Inflammatory macrophage (primary cell): Measurements from ENCODE around the gene NANS.
"Not testable (repeated sequence)": the region's sequence is repeated elsewhere in the genome, so short reads cannot be mapped to it uniquely, and the experiment has no call there.

ENCODE experiments used
- DNase-seq, 2 donors: peaks; one replicate each; pipeline ENCODE4 v3.0.0-alpha.2; 2020 to 2022
- total RNA-seq, 18 experiments: gene quantifications; one replicate each; lab custom pipeline; 2026; ENCODE audit warnings: mixed read lengths in 6 of 18, inconsistent platforms in 2 of 18; lab: John Stamatoyannopoulos, UW

NANS gene, protein sequence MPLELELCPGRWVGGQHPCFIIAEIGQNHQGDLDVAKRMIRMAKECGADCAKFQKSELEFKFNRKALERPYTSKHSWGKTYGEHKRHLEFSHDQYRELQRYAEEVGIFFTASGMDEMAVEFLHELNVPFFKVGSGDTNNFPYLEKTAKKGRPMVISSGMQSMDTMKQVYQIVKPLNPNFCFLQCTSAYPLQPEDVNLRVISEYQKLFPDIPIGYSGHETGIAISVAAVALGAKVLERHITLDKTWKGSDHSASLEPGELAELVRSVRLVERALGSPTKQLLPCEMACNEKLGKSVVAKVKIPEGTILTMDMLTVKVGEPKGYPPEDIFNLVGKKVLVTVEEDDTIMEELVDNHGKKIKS
- 54.5 to 133 (median 86.7) reads per million in 18 experiments for total RNA-seq

DNA sequence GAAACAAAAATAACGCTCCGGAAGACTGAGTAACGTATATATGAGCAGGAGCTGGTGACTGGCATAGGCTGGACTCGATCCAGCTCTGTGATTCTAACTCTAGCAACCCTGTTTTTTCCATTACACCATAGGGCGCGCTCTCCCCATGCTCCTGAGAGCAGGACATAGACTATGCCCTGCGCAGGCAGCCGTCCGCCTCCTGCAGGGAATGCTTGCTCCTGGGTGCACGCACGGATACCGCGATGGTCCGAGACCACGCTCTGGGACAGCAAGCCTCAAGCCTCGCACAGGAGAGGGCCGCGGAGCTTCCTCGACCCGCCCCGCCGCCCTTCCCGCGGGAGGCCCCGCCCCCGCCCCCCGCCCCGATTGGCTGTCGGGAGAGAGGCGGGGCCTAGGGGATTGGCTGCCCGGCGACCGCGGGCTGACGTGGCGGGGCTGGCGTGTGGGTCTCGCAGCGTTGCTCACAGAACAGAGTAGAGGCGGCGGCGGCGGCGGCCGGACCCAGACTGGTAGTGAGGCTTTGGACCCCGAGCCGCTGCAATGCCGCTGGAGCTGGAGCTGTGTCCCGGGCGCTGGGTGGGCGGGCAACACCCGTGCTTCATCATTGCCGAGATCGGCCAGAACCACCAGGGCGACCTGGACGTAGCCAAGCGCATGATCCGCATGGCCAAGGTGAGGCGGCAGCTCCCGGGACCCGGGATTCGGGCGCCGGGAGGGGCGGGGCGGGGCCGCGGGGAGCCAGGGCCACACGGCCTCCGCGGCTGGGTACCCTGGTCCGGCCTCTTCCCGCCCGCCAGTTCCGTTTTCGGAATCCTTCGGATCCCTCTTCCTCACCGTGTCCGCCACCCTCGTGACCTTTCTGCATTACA, at the start of gene NANS:
TSS of gene NANS (plus strand) at position 464 of the 869 bp plus-strand sequence. CDS start at position 541, 77 bp downstream.
- peak; percentile 90 to 95 for DNase-seq

DNA sequence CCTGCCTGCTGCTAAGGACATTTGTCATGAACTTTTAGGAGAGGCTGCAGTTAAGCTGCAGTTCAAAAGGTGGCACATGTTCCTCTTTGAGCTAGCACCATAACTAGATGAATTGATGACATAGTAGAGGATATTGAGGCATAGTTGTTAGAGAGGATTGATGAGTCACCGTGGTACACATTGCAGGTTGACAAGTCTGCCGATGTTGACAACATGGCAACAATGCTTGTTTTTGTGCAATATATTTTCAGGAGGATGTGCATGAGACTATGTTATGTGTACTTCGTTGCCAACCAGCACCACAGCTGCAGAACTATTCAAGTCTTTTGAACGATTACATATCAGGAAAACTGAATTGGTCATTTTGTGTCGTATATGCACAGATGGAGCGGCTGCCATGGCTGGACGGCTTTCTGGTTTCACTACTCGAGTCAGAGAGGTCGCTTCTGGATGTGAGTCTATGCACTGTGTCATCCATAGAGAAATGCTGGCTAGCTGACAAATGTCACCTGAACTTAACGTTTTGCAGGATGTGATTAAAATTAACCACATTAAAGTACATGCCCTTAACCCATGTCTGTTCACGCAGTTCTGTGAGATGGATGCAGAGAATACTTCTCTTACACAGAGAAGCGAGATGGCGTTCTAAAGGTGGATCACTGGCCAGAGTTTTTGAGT, 49.1 kb upstream of the NANS start:
- peak; percentile 10 to 15 for DNase-seq

DNA sequence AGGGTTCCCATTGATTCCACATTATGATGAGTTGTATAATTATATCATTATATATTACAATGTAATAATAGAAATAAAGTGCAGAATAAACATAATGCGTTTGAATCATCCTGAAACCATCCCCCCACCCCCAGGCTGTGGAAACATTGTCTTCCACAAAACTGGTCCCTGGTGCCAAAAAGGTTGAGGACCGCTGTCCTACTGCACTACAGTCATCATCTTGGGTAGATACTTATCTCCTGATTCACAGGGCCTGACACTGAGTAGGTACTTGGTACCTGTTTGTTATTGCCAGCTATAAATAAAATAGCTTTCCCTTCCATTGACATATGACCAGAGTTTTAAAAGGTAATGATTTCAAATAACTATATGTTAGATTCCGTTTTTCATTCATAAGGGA, 47.8 kb upstream of the NANS start:
- DNase-seq, result no peak

DNA sequence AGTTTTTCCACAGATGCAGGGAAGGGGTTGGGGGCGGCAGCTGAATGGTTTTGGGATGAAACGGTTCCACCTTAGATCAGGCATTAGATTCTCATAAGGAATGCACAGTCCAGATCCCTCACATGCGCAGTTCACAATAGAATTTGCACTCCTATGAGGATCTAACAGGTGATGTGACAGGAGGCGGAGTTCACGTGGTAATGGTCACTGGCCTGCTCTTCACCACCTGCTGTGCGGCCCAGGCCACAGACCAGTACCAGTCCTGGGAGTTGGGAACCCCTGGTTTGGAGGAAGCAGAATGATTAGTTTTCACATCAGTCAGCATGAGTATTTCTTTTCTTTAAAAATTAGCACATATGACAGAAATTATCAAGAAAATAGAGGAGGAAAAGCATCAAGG, 47.1 kb upstream of the NANS start:
- no peak for DNase-seq

DNA sequence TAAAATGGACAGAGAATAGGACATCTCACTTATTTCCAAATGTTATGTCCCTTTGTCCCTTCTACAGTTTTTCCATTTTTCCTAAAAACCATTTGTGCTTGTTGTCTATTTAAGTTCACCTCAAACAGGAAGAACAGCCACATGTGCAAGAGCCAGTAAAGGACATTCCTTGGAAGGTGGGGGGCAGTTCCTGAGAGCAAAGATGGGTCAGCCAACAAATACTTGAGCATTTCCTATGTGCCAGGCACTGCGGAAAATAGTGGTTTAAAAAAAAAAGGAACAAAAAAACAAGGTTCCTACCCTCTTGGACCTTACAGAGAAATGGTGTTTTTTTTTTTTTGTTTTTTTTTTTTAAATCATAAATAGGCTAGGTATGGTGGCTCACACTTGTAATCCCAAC, 46.6 kb upstream of the NANS start:
- peak; percentile 12 to 58 for DNase-seq

DNA sequence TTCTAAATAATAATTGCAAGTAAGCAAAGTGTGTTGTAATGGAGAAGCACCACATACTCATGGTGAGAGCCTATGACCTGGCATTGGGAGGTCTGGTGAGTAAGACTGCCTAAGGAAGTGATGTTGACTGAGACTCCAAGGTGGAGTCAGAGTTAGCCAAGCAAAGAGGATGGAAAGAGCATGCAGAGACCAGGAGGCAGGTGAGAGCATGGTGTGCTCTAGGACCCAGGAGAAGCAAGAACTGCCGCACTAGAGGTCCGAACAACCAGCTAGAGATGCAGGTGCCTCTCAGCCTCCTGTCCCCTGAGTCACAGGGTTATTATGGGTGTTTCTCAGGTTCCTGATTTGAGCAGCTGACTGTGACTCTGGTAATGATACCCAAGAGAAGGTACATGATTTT, 46.1 kb upstream of the NANS start:
- DNase-seq, result peak in 1 of 2 donors; percentile 9

DNA sequence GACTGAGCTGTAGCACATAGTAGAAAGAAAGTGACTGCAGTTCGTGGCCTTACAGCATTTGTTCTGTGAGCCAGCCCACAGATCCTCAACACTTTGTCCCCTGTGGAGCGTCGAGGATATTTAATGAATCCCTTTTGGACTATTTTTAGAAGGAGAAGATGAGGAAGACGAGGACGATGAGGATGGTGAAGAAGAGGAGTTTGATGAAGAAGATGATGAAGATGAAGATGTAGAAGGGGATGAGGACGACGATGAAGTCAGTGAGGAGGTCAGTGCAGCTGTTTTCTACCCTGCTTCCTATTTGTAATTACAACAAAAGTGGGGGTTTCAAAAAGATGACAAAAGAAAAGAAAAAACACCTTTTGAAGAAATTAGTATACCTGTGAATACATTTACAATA, 45.4 kb upstream of the NANS start:
- DNase-seq, result no peak

DNA sequence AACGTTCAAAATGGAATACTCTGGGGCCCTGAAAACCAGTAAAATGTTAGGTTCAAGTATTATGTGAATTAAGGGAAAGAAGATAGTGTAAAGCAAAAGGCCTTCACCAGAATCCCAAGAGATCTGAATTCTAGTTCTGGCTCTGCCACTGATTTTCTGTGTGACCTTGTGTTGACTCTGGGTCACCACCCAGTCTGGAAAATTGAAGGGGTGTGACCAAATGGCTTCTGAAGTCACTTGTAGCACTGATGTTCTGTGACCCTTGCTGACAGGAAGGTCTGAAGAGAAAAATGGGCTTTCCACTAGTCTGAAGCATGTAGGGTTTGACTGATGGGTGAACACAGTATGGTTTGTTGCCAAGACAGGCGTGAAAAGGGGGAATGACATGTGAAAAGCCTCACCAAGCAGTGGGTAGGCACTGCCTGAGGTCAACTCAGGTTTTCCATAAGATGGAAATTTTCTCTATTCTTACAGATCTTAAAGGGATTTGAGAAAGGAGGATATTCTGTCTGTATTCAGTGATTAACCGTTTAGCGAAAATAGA, 40.3 kb upstream of the NANS start:
- DNase-seq, result no peak

DNA sequence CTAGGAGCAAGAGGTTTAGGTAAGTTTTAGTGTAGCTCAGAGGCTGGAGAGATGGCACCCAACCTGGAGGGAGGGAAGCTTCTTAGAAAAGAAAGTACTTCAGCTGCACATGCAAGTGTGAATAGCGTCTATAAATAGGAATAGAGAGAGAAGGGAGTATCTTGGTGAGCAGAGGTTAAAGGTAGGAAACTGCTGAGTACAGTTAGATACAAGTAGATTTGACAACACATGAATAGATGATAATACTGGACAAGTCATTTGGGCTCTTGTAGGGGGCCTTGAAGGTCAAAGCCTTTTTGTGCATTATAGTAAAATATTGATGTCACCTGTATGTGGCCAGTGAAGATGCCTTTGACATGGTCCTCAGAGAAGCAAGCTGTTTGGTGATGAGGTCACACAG, 39.2 kb upstream of the NANS start:
- DNase-seq, result no peak

DNA sequence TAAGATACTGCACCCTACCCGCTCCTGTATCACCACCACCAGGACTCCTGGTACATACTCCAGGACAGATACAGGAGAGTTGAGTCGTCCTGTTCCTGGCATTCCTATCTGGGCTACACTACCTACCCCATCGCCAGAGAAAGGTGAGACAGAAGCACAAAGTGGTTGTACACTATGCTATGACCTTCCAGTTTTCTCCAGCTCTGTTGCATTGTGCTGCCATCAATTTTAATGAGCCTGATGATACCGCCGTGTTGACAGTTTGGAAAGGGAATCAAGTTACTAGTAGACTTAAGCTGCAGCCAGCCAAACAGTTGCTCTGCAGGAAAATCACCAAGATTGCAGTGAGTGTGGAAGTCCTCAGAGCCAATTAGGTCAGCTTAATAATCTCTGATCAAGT, 38.2 kb upstream of the NANS start:
- no peak for DNase-seq

DNA sequence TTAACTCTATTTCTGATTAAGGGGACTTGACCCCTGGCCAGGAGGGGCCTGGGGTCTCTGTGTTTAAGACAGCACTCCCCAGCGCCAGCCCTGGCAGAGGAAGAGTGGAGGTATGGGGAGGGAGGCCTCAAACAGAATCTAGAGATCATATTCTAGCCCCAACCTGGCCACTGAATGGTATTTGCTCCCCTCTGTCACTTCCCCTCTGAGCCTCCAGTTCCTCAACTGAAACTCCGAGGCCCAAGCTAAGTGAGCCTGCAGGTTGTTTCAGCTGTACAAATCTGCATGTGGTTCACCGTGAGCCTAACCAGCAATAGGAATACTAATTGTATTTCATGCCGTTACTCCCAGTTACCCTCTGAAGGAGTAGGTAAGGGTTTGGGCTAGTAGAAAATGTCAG, 37.4 kb upstream of the NANS start:
- no peak for DNase-seq

DNA sequence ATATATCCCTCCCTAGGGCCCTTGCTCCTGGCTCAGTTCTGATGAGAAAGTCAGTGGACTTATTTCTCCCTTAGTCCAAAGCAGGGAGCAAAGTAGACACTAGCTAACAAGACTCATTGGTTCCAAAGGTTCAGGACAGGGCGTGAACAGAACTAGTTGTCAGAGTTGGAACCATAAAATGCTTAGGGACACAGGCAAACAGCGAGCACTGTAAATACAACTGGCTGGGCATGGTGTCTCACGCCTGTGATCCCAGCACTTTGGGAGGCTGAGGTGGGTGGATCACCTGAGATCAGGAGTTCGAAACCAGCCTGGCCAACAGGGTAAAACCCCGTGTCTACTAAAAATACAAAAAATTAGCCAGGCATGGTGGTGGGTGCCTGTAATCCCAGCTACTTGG, 36.7 kb upstream of the NANS start:
- not testable (repeated sequence) for DNase-seq

DNA sequence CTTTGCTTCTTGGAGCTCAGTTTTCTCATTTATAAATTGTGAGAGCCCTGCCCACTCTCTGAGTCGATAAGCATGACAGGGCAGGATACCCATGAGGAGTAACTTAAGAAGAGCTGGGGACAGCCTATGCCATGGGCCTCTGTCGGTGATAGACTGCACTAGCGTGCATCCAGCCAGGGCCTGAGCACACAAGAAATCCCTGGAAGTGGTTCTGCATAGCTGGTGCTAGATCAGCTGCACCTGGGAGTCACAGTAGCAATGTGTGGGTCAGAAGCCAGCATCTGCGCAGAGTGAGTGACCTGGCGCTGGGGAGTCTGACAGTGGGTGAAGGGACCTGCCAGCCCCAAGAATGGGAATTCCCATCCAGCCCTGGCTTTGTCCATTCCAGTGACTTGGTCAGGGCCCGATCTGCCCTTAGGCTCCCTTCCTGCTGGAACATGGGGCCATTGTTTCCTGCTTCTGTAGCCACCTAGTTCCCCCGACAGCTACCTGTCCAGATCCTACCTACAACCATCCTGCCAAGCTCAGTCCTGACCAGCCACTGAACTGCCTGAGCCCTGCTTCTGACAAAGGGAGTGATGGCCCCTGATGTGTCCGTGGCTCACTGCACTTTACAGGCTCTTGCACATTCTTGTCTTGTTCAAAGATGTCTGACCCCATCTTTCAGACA, 35.9 kb upstream of the NANS start:
- no peak for DNase-seq

DNA sequence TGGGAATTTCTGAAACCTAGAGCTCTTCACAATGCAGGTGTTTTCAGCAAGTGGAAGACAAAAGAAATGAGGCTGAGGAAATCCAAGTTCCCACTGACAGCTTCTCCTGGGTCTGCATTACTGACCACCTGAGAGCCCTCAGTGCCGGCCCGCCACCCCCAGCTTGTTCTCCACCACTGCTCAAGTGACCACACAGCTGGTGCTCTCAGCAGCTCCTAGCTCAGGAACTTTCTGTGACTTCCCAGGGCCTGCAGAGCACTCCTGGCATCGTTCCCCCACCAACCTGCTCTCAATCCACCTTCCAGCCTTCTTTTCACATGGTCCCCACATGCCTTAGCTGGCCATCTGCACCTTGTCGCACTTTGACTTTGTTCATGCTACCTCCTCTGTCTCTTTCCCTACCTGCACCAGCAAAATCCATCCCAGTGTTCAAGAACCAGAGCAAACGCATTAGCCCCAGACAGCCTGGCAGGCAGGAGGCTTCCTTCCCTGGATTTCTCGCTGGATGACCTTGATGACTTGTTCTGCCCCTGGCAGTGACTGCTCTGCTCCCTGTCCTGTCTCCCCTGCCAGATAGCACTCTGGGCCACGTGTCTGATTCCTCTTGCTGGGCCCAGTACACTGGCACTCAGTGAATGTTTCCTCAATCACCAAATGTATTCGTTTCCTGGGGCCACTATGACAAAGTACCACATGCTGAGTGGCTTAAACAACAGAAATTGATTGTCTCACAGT, 35.1 kb upstream of the NANS start:
- no peak for DNase-seq

DNA sequence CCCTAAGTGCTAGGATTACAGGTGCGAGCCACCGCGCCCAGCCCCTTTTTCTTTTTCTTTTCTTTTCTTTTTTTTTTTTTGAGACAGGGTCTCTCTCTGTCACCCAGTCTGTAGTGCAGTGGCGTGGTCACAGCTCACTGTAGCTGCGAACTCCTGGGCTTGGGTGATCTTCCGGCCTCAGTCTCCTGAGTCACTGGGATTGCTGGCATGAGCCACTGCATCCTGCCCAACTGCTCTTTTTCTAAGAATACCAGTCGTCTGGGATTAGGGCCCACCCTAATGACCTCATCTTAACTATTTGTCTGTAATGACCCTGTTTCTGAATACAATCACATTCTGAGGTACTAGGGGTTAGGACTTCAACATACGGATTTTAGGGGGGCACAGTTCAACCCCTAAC, 34.1 kb upstream of the NANS start:
- DNase-seq, result no peak

DNA sequence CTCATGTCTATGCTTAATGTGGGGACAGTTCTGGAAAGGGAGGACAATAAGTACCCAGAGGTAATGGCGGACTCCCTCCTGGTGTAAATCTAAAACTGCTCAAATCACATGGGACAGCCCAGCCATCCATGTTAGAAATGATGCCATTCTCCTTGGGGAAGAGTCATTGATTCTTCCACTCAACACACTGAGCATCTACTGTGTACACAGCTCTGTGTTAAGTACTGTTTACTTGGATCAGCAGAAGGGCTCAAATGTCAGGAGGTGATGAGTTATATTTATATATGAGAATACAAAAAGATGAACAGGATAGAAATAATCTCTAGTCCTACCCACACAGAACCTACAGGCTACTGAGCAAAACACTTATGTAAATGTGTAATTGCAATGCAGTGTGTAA, 31.8 kb upstream of the NANS start:
- no peak for DNase-seq

DNA sequence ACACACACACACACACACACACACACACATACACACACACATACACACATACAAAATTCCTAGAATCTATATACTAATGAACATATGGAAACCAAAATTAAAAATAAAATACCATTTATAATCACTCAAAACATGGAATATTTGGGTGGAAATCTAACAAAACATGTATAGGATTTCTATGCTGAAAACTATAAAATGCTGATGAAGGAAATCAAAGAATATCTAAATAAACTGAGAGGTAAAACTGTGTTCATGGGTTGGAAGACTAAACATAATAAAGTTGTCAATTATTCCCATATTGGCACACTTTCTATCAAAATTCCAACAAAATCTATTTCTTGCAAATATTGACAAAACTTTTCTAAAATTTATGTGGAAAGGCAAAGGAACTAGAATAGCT, 25.4 kb upstream of the NANS start:
- no peak for DNase-seq

DNA sequence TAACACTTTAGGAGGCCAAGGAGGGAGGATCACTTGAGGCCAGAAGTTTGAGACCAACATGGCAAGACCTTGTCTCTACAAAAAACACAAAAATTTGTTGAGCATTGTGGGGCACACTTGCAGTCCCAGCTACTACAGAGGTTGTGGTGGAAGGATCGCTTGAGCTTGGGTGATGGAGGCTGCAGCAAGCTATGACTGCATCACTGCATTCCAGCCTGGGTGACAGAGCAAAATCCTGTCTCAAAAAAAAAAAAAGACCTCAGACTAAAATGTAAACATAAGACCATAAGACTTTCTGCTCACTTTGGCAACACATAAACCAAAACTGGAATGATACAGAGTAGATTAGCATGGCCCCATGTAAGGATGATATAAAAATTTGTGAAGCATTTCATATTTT, 24.6 kb upstream of the NANS start:
- no peak for DNase-seq

DNA sequence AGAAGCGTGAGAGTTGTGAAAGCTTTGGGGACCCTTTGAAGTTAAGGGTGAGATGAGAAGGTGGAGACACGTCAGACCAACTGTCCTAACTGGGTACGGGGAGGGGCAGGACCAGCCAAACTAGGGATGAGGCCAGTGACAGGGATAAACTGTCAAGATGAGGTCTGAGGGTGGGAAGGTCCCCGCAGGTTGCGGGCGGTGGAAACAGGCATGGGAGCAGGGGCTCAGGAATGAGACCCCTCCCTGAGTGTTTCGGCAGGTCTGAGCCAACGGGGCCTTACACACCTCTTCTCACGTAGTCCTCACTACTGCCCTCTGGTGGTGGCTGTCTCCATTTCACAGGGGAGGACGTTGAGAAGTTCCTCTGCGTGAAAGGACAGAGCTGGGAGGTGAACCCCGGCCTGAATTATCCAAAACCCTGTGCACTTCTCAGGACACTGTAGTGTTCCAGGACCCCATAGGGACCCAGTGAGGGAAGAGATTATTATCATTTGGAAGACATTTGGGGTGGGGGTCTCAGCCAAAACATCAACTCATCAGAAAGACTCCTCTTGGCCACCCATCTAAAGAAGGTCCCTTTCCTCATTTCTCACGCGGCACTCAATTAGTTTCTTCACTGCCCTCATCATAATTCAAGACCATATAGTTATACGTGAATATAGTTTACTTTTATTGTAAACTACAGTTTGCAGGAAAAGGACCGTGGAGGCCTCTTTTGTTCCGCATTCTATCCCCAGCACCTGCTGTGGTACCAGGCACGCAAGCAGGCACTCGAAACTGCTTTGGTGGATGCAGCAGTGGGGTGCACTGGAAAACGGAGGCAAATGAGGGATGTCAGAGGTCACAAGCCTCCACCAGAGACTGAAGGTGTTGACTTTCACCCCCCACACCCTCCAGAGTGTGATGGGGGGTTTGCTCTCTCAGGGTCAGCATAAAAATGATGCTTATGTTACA, 21.7 kb upstream of the NANS start:
- peak; percentile 81 to 85 for DNase-seq

DNA sequence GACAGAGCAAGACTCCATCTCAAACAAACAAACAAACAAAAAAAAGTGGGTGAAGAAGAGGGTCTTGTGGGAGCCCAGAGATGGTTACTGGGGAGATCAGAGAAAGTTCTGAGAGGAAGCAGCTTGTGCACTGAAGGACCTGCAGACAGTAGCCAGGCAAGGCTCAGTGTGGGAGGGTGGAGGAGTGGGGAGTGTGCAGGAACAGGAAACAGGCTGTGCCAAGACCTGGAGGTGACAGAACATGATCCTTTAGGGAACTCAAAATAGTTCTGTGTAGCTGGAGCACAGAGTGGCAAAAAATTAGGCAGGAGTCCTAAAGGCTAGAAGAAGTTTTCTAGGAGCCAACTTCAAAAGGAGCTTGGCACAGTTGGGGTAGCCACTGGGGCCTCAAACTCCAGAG, 19.2 kb upstream of the NANS start:
- peak; percentile 86 to 92 for DNase-seq

DNA sequence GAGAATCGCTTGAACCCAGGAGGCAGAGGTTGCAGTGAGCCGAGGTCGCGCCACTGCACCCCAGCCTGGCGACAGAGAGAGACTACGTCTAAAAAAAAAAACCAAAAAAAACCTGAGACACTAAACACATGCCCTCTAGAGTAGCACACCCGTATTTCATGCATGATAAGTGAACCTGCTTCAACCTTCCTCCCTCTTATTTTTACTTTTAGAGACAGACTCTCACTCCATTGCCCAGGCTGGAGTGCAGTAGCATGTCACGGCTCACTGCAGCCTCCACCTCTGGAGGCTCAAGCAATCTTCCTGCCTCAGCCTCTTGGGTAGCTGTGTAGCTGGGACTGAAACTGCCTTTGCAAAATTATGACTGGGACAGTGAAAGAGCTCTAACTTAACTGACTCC, 17.6 kb upstream of the NANS start:
- DNase-seq, result no peak
